Adrenal gland (tissue), 5 donors: ENCODE data around the gene FZR1.

Experiments used
- CTCF ChIP-seq, 6 experiments: fragments of 450-650 bp in 4 of 6; fragments of 200-600 bp in 2 of 6; sonication (generic) in 1 of 6; IDR thresholded peaks; 1 replicate in 5 of 6; 2 replicates in 1 of 6; pipeline versions ENCODE4 v1.5.1 to v1.8.0; 2016 to 2021; ENCODE audit warnings: antibody characterized with exemption in 6 of 6, mild to moderate bottlenecking in 2 of 6, moderate library complexity in 1 of 6
- POLR2A ChIP-seq, 2 donors: fragments of 450-650 bp; IDR thresholded peaks; one replicate each; pipeline ENCODE4 v1.6.1; 2017; ENCODE audit warnings: antibody characterized with exemption in 2 of 2, mild to moderate bottlenecking in 2 of 2, moderate library complexity in 1 of 2
- donor health status: DM: no; HTN: no; CAD: no.

- TF ChIP-seq POLR2A (IDR thresholded peaks at IDR 0.05) (no peak), CTCF (IDR thresholded peaks at IDR 0.05) (no peak)
Observed at GRCh38 chr19:3577723-3578344, 71.7 kb downstream of the FZR1 start.
